H1 (cell line): Measurements from ENCODE around the gene SRRM3. TPM values are rescaled to one million over a fixed set of nuclear protein-coding genes. Genes with fewer than 3 reads are reported as not detected.
A peak's percentile ranks its signal among the peaks of the same experiment; 100 is the strongest.

Experiments used
- CTCF ChIA-PET: fragments of 300-600 bp; sonication (Branson Sonifier 250); formaldehyde crosslinking; loops from one replicate; lab custom pipeline; 2021; ENCODE audit not compliant: partially characterized antibody; lab: Charles Lee
- POLR2A ChIA-PET: fragments of 300-600 bp; sonication (Branson Sonifier 250); formaldehyde crosslinking; loops from one replicate; lab custom pipeline; 2021; ENCODE audit warnings: inconsistent platforms; ENCODE audit not compliant: partially characterized antibody; lab: Charles Lee
- DNase-seq, 2 experiments: peaks; one replicate each; pipeline versions ENCODE4 v3.0.0 to v3.0.0-alpha.2; 2010 to 2022; ENCODE audit warnings: low spot score in 2 of 2, low read depth in 1 of 2, mixed read lengths in 1 of 2
- FAIRE-seq: peaks from 2 replicates; lab custom pipeline; 2011; peaks lifted over from hg19 to GRCh38; lab: Jason Lieb, UNC
- H2AFZ ChIP-seq: 2 replicates; pipeline ENCODE4 v1.8.1; 2012; ENCODE audit warnings: low read length, inconsistent platforms
- H2AK5ac ChIP-seq: 2 replicates; pipeline ENCODE4 v1.6.1; 2013; ENCODE audit warnings: low read depth, low read length
- H2BK120ac ChIP-seq: replicated peaks from 2 replicates; pipeline ENCODE3; 2013; ENCODE audit warnings: low read depth, low read length, inconsistent platforms
- H2BK12ac ChIP-seq: 2 replicates; pipeline ENCODE4 v1.6.1; 2013; ENCODE audit warnings: low read depth, low read length
- H2BK15ac ChIP-seq: 2 replicates; pipeline ENCODE4 v1.6.1; 2013; ENCODE audit warnings: low read length
- H2BK20ac ChIP-seq: 2 replicates; pipeline ENCODE4 v1.6.1; 2013; ENCODE audit warnings: low read length
- H2BK5ac ChIP-seq: 2 replicates; pipeline ENCODE4 v1.6.1; 2013; ENCODE audit warnings: low read depth, low read length
- H3K14ac ChIP-seq: 2 replicates; pipeline ENCODE4 v1.6.1; 2013; ENCODE audit warnings: inconsistent platforms; ENCODE audit not compliant: insufficient read length
- H3K18ac ChIP-seq: 2 replicates; pipeline ENCODE4 v1.6.1; 2013; ENCODE audit warnings: low read length; ENCODE audit errors: extremely low read depth
- H3K23ac ChIP-seq: 2 replicates; pipeline ENCODE4 v1.6.1; 2013; ENCODE audit warnings: inconsistent platforms; ENCODE audit not compliant: insufficient read length
- H3K23me2 ChIP-seq: 2 replicates; pipeline ENCODE4 v1.6.1; 2013; ENCODE audit warnings: low read depth, low read length
- H3K27ac ChIP-seq: 2 replicates; pipeline ENCODE4 v1.6.1; 2011; ENCODE audit warnings: low read depth, low read length, inconsistent platforms
- H3K27me3 ChIP-seq, 4 experiments: replicated peaks in 1 of 4; 1 replicate in 1 of 4; 2 replicates in 3 of 4; pipeline versions ENCODE4 v1.6.1 to v1.8.1; 2011 to 2013; ENCODE audit warnings: low read length in 3 of 4, mild to moderate bottlenecking in 3 of 4, inconsistent platforms in 2 of 4, mixed read lengths in 2 of 4, moderate library complexity in 1 of 4; ENCODE audit not compliant: control insufficient read depth in 3 of 4, insufficient read depth in 3 of 4; ENCODE audit errors: extremely low read depth in 1 of 4
- H3K36me3 ChIP-seq, 4 experiments: 2 replicates each; pipeline versions ENCODE4 v1.6.1 to v1.8.1; 2011 to 2013; ENCODE audit warnings: mild to moderate bottlenecking in 4 of 4, low read length in 3 of 4, moderate library complexity in 2 of 4, control low read depth in 1 of 4, inconsistent platforms in 1 of 4; ENCODE audit not compliant: insufficient read depth in 4 of 4, control insufficient read depth in 2 of 4
- H3K4ac ChIP-seq: replicated peaks from 2 replicates; pipeline ENCODE3; 2013; ENCODE audit warnings: low read length, low read depth, mixed read lengths, inconsistent platforms; ENCODE audit not compliant: insufficient read length
- H3K4me1 ChIP-seq, 4 experiments: replicated peaks in 1 of 4; 1 replicate in 1 of 4; 2 replicates in 3 of 4; pipeline versions ENCODE4 v1.6.1 to v1.8.1; 2011 to 2013; ENCODE audit warnings: low read length in 3 of 4, inconsistent platforms in 2 of 4, mixed read lengths in 1 of 4; ENCODE audit not compliant: insufficient read depth in 4 of 4, control insufficient read depth in 3 of 4
- H3K4me2 ChIP-seq, 2 experiments: 2 replicates each; pipeline versions ENCODE4 v1.6.1 to v1.8.1; 2011 to 2013; ENCODE audit warnings: low read depth in 2 of 2, low read length in 2 of 2, control low read depth in 1 of 2, inconsistent platforms in 1 of 2, mild to moderate bottlenecking in 1 of 2; ENCODE audit not compliant: insufficient read depth in 1 of 2
- H3K4me3 ChIP-seq, 4 experiments: fragments of 200-600, 300-600 bp in 1 of 4; sonication (generic), shearing (Covaris generic), sonication (Bioruptor Twin) in 1 of 4; 2 replicates each; pipeline versions ENCODE4 v1.5.1 to v1.8.1; 2011 to 2016; ENCODE audit warnings: low read length in 4 of 4, low read depth in 3 of 4, control low read depth in 2 of 4, inconsistent platforms in 2 of 4, mild to moderate bottlenecking in 2 of 4, mixed read lengths in 1 of 4, moderate library complexity in 1 of 4; ENCODE audit not compliant: insufficient read depth in 2 of 4; ENCODE audit errors: extremely low read depth in 1 of 4
- H3K56ac ChIP-seq: replicated peaks from 2 replicates; pipeline ENCODE3; 2013; ENCODE audit warnings: low read depth, mild to moderate bottlenecking, mixed read lengths, low read length, inconsistent platforms; ENCODE audit not compliant: insufficient read length
- H3K79me1 ChIP-seq: 2 replicates; pipeline ENCODE4 v1.6.1; 2013; ENCODE audit warnings: low read depth, low read length, control low read depth
- H3K79me2 ChIP-seq, 2 experiments: 2 replicates each; pipeline versions ENCODE4 v1.6.1 to v1.8.1; 2012 to 2013; ENCODE audit warnings: low read length in 2 of 2, mild to moderate bottlenecking in 2 of 2, inconsistent platforms in 1 of 2; ENCODE audit not compliant: insufficient read depth in 2 of 2, control insufficient read depth in 1 of 2
- H3K9ac ChIP-seq, 4 experiments: replicated peaks in 1 of 4; 1 replicate in 1 of 4; 2 replicates in 3 of 4; pipeline versions ENCODE4 v1.6.1 to v1.8.1; 2011 to 2013; ENCODE audit warnings: low read depth in 3 of 4, low read length in 3 of 4, control low read depth in 2 of 4, mild to moderate bottlenecking in 2 of 4, moderate library complexity in 2 of 4, inconsistent platforms in 1 of 4; ENCODE audit errors: extremely low read depth in 1 of 4
- H3K9me3 ChIP-seq, 2 experiments: 2 replicates each; pipeline versions ENCODE4 v1.6.1 to v1.8.1; 2012 to 2013; ENCODE audit warnings: mild to moderate bottlenecking in 2 of 2, moderate library complexity in 2 of 2, control low read depth in 1 of 2, inconsistent platforms in 1 of 2, low read depth in 1 of 2, low read length in 1 of 2, mixed read lengths in 1 of 2; ENCODE audit not compliant: insufficient read depth in 2 of 2
- H4K20me1 ChIP-seq, 2 experiments: replicated peaks in 1 of 2; 2 replicates each; pipeline versions ENCODE3 to v1.8.1; 2011 to 2013; ENCODE audit warnings: inconsistent platforms in 2 of 2, low read length in 2 of 2, mild to moderate bottlenecking in 1 of 2; ENCODE audit not compliant: insufficient read depth in 2 of 2, control insufficient read depth in 1 of 2
- H4K5ac ChIP-seq: 2 replicates; pipeline ENCODE4 v1.6.1; 2013; ENCODE audit warnings: low read length, low read depth, mixed read lengths, inconsistent platforms; ENCODE audit not compliant: insufficient read length
- H4K8ac ChIP-seq: 2 replicates; pipeline ENCODE4 v1.8.0; 2013; ENCODE audit warnings: mild to moderate bottlenecking, moderate library complexity, low read length, inconsistent platforms; ENCODE audit not compliant: insufficient read depth; ENCODE audit errors: extremely low read depth
- H4K91ac ChIP-seq: replicated peaks from 2 replicates; pipeline ENCODE3; 2013; ENCODE audit warnings: low read length, mixed read lengths, inconsistent platforms; ENCODE audit not compliant: insufficient read length
- JUND ChIP-seq: IDR thresholded peaks from 2 replicates; pipeline ENCODE4 v1.6.1; 2011; ENCODE audit warnings: mild to moderate bottlenecking, improper control_type of control experiment, low read length
- NANOG ChIP-seq: IDR thresholded peaks from 2 replicates; pipeline ENCODE4 v1.6.1; 2011; ENCODE audit warnings: low read length, low read depth, mild to moderate bottlenecking, inconsistent platforms; ENCODE audit not compliant: insufficient read depth, poor library complexity, severe bottlenecking
- POLR2AphosphoS5 ChIP-seq: IDR thresholded peaks from 2 replicates; pipeline ENCODE4 v1.6.1; 2011; ENCODE audit warnings: low read depth, low read length
- SIRT6 ChIP-seq: IDR thresholded peaks from one replicate; pipeline ENCODE4 v1.7.1; 2012; ENCODE audit warnings: low read length, inconsistent platforms
- TAF1 ChIP-seq: IDR thresholded peaks from 2 replicates; pipeline ENCODE4 v1.6.1; 2011; ENCODE audit warnings: mild to moderate bottlenecking, low read depth, low read length
- TEAD4 ChIP-seq: IDR thresholded peaks from 2 replicates; pipeline ENCODE4 v1.6.1; 2012; ENCODE audit warnings: low read depth, low read length, inconsistent platforms, mixed read lengths
- WGBS, 2 experiments: shearing (Covaris generic) in 1 of 2; methylation state at CpG; one replicate each; pipeline versions ENCODE4 v1.1.6 to v1.1.7; 2013 to 2015; ENCODE audit warnings: low lambda C conversion rate in 2 of 2, mixed read lengths in 2 of 2, inconsistent platforms in 1 of 2, low coverage in 1 of 2, missing lambda C conversion rate in 1 of 2; ENCODE audit not compliant: insufficient replicate concordance in 2 of 2, insufficient coverage in 1 of 2, insufficient read length in 1 of 2; ENCODE audit errors: extremely low coverage in 1 of 2, missing lambda C conversion rate in 1 of 2; 5-methylcytosine and 5-hydroxymethylcytosine counted together
- polyA plus RNA-seq, 7 experiments: library from polyadenylated mRNA; depleted of rRNA in 3 of 7; stranded (reverse) in 5 of 7; unstranded in 2 of 7; fragments of >200 nt in 5 of 7; fragments of 200-250 nt in 2 of 7; gene quantifications; 1 replicate in 5 of 7; 2 replicates in 1 of 7; 4 replicates in 1 of 7; pipeline versions ENCODE4 v1.2.1 to v1.2.3, GENCODE V29; 2011 to 2013; ENCODE audit warnings: missing spikeins in 2 of 7, mixed read lengths in 2 of 7
- total RNA-seq: library from RNA; stranded (reverse); fragmentation: NEBNext Ultra II Directional; extraction: Animal tissue kit (Norgen Biotek cat#: 25700); gene quantifications from 2 replicates; pipeline ENCODE4 v1.2.1, GENCODE V29; 2021
- TF ChIP-seq, protein P1 (sequence below): IDR thresholded peaks from 2 replicates; pipeline ENCODE4 v1.6.1; 2012; ENCODE audit warnings: low read length, inconsistent platforms

SRRM3 gene
- total and polyA plus RNA-seq, 2 of the 8 experiments (the other 6 are each of a cell fraction or from before 2014, with no cell fraction given) = 10.4 to 17.4 TPM

DNA sequence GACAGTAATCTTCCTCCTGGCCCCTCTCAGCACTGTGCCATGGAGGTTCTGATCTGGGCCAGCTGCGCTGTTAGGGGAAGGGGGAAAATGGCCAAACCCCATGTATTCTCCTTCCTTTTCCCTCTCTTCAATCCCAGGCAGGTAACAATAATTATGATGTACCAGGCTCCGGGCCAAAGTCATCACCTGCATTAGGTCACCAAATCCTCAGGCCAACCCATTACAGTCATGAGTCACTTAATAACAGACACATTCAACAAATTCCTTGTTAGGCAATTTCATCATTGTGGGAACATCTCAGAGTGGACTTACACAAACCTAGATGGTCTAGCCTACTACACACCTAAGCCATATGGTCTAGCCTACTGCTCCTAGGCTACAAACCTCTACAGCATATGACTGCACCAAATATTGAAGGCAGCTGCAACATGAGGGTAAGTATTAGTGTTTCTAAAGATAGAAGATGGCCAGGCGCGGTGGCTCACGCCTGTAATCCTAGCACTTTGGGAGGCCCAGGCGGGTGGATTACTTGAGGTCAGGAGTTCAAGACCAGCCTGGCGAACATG is 98.6 kb downstream of the SRRM3 start:
- H3K4me3 ChIP-seq = no peak overlapping the region
- H2BK12ac ChIP-seq = 0 out of 2 replicates have a peak overlapping the region, but pooled peaks have one; percentile 39
- no peaks in the 10 kb centered on the region for H3K79me1 ChIP-seq
- no peak overlapping the region for H3K23ac ChIP-seq
- peak overlapping the region; percentile 40; the same call in 1 of the 2 replicates for H2AK5ac ChIP-seq
- no peak overlapping the region for H2BK5ac ChIP-seq
- TF ChIP-seq, protein P1, sequence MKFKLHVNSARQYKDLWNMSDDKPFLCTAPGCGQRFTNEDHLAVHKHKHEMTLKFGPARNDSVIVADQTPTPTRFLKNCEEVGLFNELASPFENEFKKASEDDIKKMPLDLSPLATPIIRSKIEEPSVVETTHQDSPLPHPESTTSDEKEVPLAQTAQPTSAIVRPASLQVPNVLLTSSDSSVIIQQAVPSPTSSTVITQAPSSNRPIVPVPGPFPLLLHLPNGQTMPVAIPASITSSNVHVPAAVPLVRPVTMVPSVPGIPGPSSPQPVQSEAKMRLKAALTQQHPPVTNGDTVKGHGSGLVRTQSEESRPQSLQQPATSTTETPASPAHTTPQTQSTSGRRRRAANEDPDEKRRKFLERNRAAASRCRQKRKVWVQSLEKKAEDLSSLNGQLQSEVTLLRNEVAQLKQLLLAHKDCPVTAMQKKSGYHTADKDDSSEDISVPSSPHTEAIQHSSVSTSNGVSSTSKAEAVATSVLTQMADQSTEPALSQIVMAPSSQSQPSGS = no peak
- TF ChIP-seq NANOG = no peak
- no peak for TF ChIP-seq JUND
- no peak for TF ChIP-seq TEAD4
- TF ChIP-seq TAF1 = no peak
- no peak for TF ChIP-seq POLR2AphosphoS5
- TF ChIP-seq SIRT6 = no peak
- peaks cover 4% of the 10 kb centered on the region; the same call in 1 of the 2 replicates for H3K23me2 ChIP-seq
- ChIA-PET POLR2A (interaction anchor here (0.5 kb wide), 1 partner anchor 108 kb away, joined by 3 read pairs; no protein-coding TSS in a partner anchor), CTCF (interaction anchor here (19.4 kb wide), 1 partner anchor 11 kb away, joined by 426 read pairs; the partner anchor contains the start of gene HSPB1)
- H4K20me1 ChIP-seq = no peaks in the 10 kb centered on the region
- H3K27ac ChIP-seq = no peak overlapping the region
- no peak overlapping the region for H2BK20ac ChIP-seq
- no peak for FAIRE-seq
- no peak overlapping the region for H3K56ac ChIP-seq
- H3K79me2 ChIP-seq = no peaks in the 10 kb centered on the region
- peak overlapping the region; percentile 27 for H4K91ac ChIP-seq
- H4K5ac ChIP-seq = no peak overlapping the region
- no peaks in the 10 kb centered on the region for H3K36me3 ChIP-seq
- no peak overlapping the region for H2BK120ac ChIP-seq
- H3K9ac ChIP-seq = no peak overlapping the region
- H2BK15ac ChIP-seq = no peak overlapping the region
- no peak for DNase-seq
- no peak overlapping the region for H3K4me2 ChIP-seq
- peaks cover 0 to 5% (median under 1%) of the 10 kb centered on the region in 4 experiments; a peak in 1 of 7 replicates for H3K4me1 ChIP-seq
- no peak overlapping the region for H3K18ac ChIP-seq
- H3K9me3 ChIP-seq = no peaks in the 10 kb centered on the region
- H3K14ac ChIP-seq = no peak overlapping the region
- no peak overlapping the region for H4K8ac ChIP-seq
- H2AFZ ChIP-seq = no peak overlapping the region
- 89% methylated on average over 7 of the region's 7 CpGs; no CpG with 5 or more reads in 1 of the 2 experiments for WGBS, 2 experiments
- no peak overlapping the region for H3K4ac ChIP-seq
- H3K27me3 ChIP-seq = peaks cover 0 to 6% (median 4%) of the 10 kb centered on the region in 4 experiments; a peak in 3 of 7 replicates
